ENCODE data around the gene SERGEF.

Gene SERGEF

GRCh38 chr11:17846852-17847453 is 165.9 kb downstream of the SERGEF start:
- H3K4me1 ChIP-seq (ENCODE audit: control insufficient read depth, insufficient read depth, low read length): peaks cover 3% of the 10 kb centered on the region

GRCh38 chr11:17845431-17845881 is 167.4 kb downstream of the SERGEF start:
- no peak overlapping the region for H3K9ac ChIP-seq (ENCODE audit: low read depth, low read length)
- H3K4me1 ChIP-seq (ENCODE audit: control insufficient read depth, insufficient read depth, low read length): peaks cover 3% of the 10 kb centered on the region
- H3K27me3 ChIP-seq (ENCODE audit: control insufficient read depth, insufficient read depth, low read length): no peaks in the 10 kb centered on the region
- H3K4me3 ChIP-seq (ENCODE audit: low read depth, low read length): no peak overlapping the region
- no peaks in the 10 kb centered on the region for H3K9me3 ChIP-seq (ENCODE audit: control insufficient read depth, insufficient read depth, low read length)
- H3K36me3 ChIP-seq (ENCODE audit: control insufficient read depth, insufficient read depth, low read length): no peaks in the 10 kb centered on the region

More at GRCh38 chr11:17846852-17847453, 165.9 kb downstream of the SERGEF start:
- Histone ChIP-seq H3K9ac (ENCODE audit: low read depth, low read length) (no peak overlapping the region), H3K4me3 (ENCODE audit: low read depth, low read length) (no peak overlapping the region), H3K36me3 (ENCODE audit: control insufficient read depth, insufficient read depth, low read length) (no peaks in the 10 kb centered on the region), H3K27me3 (ENCODE audit: control insufficient read depth, insufficient read depth, low read length) (no peaks in the 10 kb centered on the region), H3K9me3 (ENCODE audit: control insufficient read depth, insufficient read depth, low read length) (no peaks in the 10 kb centered on the region)

GRCh38 chr11:17840101-17840548 is 172.7 kb downstream of the SERGEF start:
- Histone ChIP-seq H3K36me3 (ENCODE audit: control insufficient read depth, insufficient read depth, low read length) (no peaks in the 10 kb centered on the region), H3K27me3 (ENCODE audit: control insufficient read depth, insufficient read depth, low read length) (no peaks in the 10 kb centered on the region), H3K4me1 (ENCODE audit: control insufficient read depth, insufficient read depth, low read length) (no peaks in the 10 kb centered on the region)

GRCh38 chr11:17839450-17839849 is 173.4 kb downstream of the SERGEF start:
- Histone ChIP-seq H3K9ac (ENCODE audit: low read depth, low read length) (no peak overlapping the region), H3K36me3 (ENCODE audit: control insufficient read depth, insufficient read depth, low read length) (no peaks in the 10 kb centered on the region), H3K9me3 (ENCODE audit: control insufficient read depth, insufficient read depth, low read length) (no peaks in the 10 kb centered on the region), H3K27me3 (ENCODE audit: control insufficient read depth, insufficient read depth, low read length) (no peaks in the 10 kb centered on the region), H3K4me3 (ENCODE audit: low read depth, low read length) (no peak overlapping the region), H3K4me1 (ENCODE audit: control insufficient read depth, insufficient read depth, low read length) (no peaks in the 10 kb centered on the region)

More at GRCh38 chr11:17840101-17840548, 172.7 kb downstream of the SERGEF start:
- Histone ChIP-seq H3K9me3 (ENCODE audit: control insufficient read depth, insufficient read depth, low read length) (no peaks in the 10 kb centered on the region), H3K9ac (ENCODE audit: low read depth, low read length) (no peak overlapping the region), H3K4me3 (ENCODE audit: low read depth, low read length) (no peak overlapping the region)

DNA sequence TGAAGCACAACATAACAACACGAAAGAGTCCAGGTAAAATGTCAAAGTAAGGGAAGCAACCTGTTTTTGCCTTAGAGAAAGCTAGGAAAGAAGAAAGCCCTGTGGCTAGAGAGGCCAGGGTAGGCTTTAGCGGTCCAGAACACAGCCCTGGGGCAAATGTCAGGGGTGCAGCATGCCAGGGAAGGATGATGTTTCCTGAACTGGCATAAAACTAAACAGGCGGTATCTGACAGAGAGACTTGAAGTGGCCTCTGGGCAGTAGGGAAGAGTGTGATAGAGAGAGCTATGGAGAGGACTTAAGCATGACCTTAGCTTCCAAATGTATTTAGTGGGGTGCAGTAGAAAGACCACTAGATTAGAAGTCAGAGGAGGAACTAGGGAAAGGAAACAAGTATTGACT is 174.7 kb downstream of the SERGEF start:
- no peak overlapping the region for H3K9ac ChIP-seq (ENCODE audit: low read depth, low read length)
- H3K27me3 ChIP-seq (ENCODE audit: control insufficient read depth, insufficient read depth, low read length): no peaks in the 10 kb centered on the region
- H3K4me3 ChIP-seq (ENCODE audit: low read depth, low read length): no peak overlapping the region
- H3K4me1 ChIP-seq (ENCODE audit: control insufficient read depth, insufficient read depth, low read length): no peaks in the 10 kb centered on the region
- no peaks in the 10 kb centered on the region for H3K36me3 ChIP-seq (ENCODE audit: control insufficient read depth, insufficient read depth, low read length)
- no peaks in the 10 kb centered on the region for H3K9me3 ChIP-seq (ENCODE audit: control insufficient read depth, insufficient read depth, low read length)

GRCh38 chr11:17831883-17832282 is 181.0 kb downstream of the SERGEF start:
- Histone ChIP-seq H3K9ac (ENCODE audit: low read depth, low read length) (no peak overlapping the region), H3K36me3 (ENCODE audit: control insufficient read depth, insufficient read depth, low read length) (no peaks in the 10 kb centered on the region), H3K9me3 (ENCODE audit: control insufficient read depth, insufficient read depth, low read length) (no peaks in the 10 kb centered on the region), H3K4me3 (ENCODE audit: low read depth, low read length) (no peak overlapping the region), H3K27me3 (ENCODE audit: control insufficient read depth, insufficient read depth, low read length) (no peaks in the 10 kb centered on the region), H3K4me1 (ENCODE audit: control insufficient read depth, insufficient read depth, low read length) (no peaks in the 10 kb centered on the region)

GRCh38 chr11:17831228-17831627 is 181.6 kb downstream of the SERGEF start:
- H3K36me3 ChIP-seq (ENCODE audit: control insufficient read depth, insufficient read depth, low read length): no peaks in the 10 kb centered on the region
- H3K9ac ChIP-seq (ENCODE audit: low read depth, low read length): no peak overlapping the region

GRCh38 chr11:17828311-17828751 is 184.5 kb downstream of the SERGEF start:
- Histone ChIP-seq H3K27me3 (ENCODE audit: control insufficient read depth, insufficient read depth, low read length) (no peaks in the 10 kb centered on the region), H3K4me1 (ENCODE audit: control insufficient read depth, insufficient read depth, low read length) (no peaks in the 10 kb centered on the region), H3K9me3 (ENCODE audit: control insufficient read depth, insufficient read depth, low read length) (no peaks in the 10 kb centered on the region), H3K9ac (ENCODE audit: low read depth, low read length) (no peak overlapping the region), H3K36me3 (ENCODE audit: control insufficient read depth, insufficient read depth, low read length) (no peaks in the 10 kb centered on the region), H3K4me3 (ENCODE audit: low read depth, low read length) (no peak overlapping the region)

More at GRCh38 chr11:17831228-17831627, 181.6 kb downstream of the SERGEF start:
- Histone ChIP-seq H3K4me3 (ENCODE audit: low read depth, low read length) (no peak overlapping the region), H3K27me3 (ENCODE audit: control insufficient read depth, insufficient read depth, low read length) (no peaks in the 10 kb centered on the region), H3K9me3 (ENCODE audit: control insufficient read depth, insufficient read depth, low read length) (no peaks in the 10 kb centered on the region), H3K4me1 (ENCODE audit: control insufficient read depth, insufficient read depth, low read length) (no peaks in the 10 kb centered on the region)

DNA sequence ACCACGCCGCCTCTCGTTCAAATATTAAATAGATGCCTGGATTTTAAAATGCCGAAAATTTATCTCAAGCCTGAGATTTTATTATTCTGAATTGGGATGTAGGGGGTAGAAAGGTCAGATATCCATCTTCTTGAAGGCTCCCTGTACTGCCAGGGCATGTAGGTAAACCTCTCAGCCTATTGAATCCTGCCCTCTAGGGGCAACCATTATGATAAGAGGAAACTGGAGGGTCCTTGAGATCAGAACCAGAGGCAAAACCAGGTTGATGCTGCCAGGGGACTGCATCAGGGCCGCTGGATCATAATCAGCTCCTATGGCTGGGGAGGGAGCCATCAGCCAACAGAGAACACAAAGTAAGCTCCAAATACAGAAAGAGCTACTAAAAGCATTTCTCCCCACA is 185.8 kb downstream of the SERGEF start:
- Histone ChIP-seq H3K9me3 (ENCODE audit: control insufficient read depth, insufficient read depth, low read length) (no peaks in the 10 kb centered on the region), H3K36me3 (ENCODE audit: control insufficient read depth, insufficient read depth, low read length) (no peaks in the 10 kb centered on the region), H3K27me3 (ENCODE audit: control insufficient read depth, insufficient read depth, low read length) (no peaks in the 10 kb centered on the region), H3K4me1 (ENCODE audit: control insufficient read depth, insufficient read depth, low read length) (no peaks in the 10 kb centered on the region), H3K4me3 (ENCODE audit: low read depth, low read length) (no peak overlapping the region), H3K9ac (ENCODE audit: low read depth, low read length) (no peak overlapping the region)

DNA sequence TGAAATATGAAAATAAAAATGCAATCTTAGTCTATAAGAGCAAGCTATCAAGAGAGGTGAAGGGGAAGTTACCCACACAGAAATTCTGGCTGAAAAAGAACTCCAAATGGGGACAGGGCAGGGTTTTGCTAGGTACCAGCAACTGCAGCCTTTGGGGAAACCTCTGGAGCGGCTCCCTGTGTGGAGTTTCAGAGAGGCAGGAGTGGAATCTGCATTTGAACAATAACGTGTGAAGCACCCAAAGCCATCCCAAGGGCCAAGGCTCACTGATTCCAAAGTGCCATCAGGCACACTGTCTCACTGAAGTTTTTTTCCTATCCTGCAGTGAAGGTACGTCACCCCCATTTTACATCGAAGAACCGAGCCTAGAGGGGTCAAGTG is 190.5 kb downstream of the SERGEF start:
- Histone ChIP-seq H3K27me3 (ENCODE audit: control insufficient read depth, insufficient read depth, low read length) (no peaks in the 10 kb centered on the region), H3K4me3 (ENCODE audit: low read depth, low read length) (no peak overlapping the region), H3K9ac (ENCODE audit: low read depth, low read length) (no peak overlapping the region), H3K9me3 (ENCODE audit: control insufficient read depth, insufficient read depth, low read length) (no peaks in the 10 kb centered on the region), H3K36me3 (ENCODE audit: control insufficient read depth, insufficient read depth, low read length) (no peaks in the 10 kb centered on the region), H3K4me1 (ENCODE audit: control insufficient read depth, insufficient read depth, low read length) (no peaks in the 10 kb centered on the region)

DNA sequence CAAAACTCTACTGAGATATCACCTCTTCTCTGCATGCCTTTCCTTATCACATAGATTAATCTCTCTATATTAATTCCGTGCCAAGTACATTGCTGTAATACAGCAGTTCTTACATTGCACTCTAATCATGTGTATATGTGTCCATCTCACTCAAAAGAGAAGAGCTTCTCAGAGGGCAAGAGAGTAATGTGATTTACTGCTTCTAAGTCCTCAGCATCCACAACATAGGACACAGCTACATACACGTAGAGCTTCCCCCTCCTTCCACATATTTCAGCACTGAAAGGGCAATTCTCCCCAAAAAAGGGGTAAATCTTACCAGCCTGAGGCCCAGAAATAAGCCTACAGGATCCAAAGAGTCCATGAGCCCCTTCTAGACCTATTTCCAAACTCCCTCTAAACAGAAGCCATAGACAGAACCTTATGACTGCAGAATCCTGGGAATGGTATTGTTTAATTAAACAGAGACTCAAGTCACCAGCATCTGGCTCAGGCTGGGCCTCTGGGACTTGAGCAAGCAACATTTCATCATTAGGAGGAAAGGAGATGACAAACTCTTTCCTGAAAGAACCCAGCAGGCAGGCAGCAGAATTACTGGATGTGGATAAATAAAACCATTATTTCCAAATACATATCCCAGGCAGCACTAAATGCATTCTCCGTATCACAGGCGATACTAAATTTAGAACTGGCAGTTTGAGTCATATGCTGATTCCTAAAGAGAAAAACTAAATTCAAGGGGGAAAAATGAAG is 191.0 kb downstream of the SERGEF start:
- H3K9ac ChIP-seq (ENCODE audit: low read depth, low read length): no peak overlapping the region
- no peaks in the 10 kb centered on the region for H3K27me3 ChIP-seq (ENCODE audit: control insufficient read depth, insufficient read depth, low read length)
- no peak overlapping the region for H3K4me3 ChIP-seq (ENCODE audit: low read depth, low read length)
- no peaks in the 10 kb centered on the region for H3K36me3 ChIP-seq (ENCODE audit: control insufficient read depth, insufficient read depth, low read length)
- no peaks in the 10 kb centered on the region for H3K4me1 ChIP-seq (ENCODE audit: control insufficient read depth, insufficient read depth, low read length)
- H3K9me3 ChIP-seq (ENCODE audit: control insufficient read depth, insufficient read depth, low read length): no peaks in the 10 kb centered on the region

All from iPS-15b (cell line).